ENCODE data around the gene COL6A1.

The COL6A1 gene

GRCh38 chr21:45983981-45984551 lies 2.5 kb downstream of the COL6A1 start:
- no peak for DNase-seq

GRCh38 chr21:45984584-45985095 lies 3.1 kb downstream of the COL6A1 start:
- no peak for DNase-seq

GRCh38 chr21:45985471-45986315 lies 4.1 kb downstream of the COL6A1 start:
- DNase-seq, result no peak

- DNase-seq, result no peak
Measured at GRCh38 chr21:45986316-45987051, 4.9 kb downstream of the COL6A1 start.

- no peak for DNase-seq
Measured at GRCh38 chr21:45987121-45987711, 5.6 kb downstream of the COL6A1 start.

GRCh38 chr21:45988366-45989347 lies 7.1 kb downstream of the COL6A1 start:
- DNase-seq, result no peak

- no peak for DNase-seq
Measured at GRCh38 chr21:45989355-45990048, 7.9 kb downstream of the COL6A1 start.

GRCh38 chr21:45990049-45990711 lies 8.6 kb downstream of the COL6A1 start:
- DNase-seq, result no peak

GRCh38 chr21:45990741-45991605 lies 9.4 kb downstream of the COL6A1 start:
- DNase-seq, result no peak

GRCh38 chr21:45991606-45992300 lies 10.2 kb downstream of the COL6A1 start:
- no peak for DNase-seq

GRCh38 chr21:45992301-45993209 lies 11.0 kb downstream of the COL6A1 start:
- DNase-seq, result no peak

- no peak for DNase-seq
Measured at GRCh38 chr21:45993210-45994085, 11.9 kb downstream of the COL6A1 start.

GRCh38 chr21:45994086-45994661 lies 12.6 kb downstream of the COL6A1 start:
- no peak for DNase-seq

GRCh38 chr21:45994759-45995685 lies 13.5 kb downstream of the COL6A1 start:
- DNase-seq, result no peak

- DNase-seq, result no peak
Measured at GRCh38 chr21:45995686-45996179, 14.2 kb downstream of the COL6A1 start.

All from SIG-M5 (cell line).